ENCODE results near the gene DLX2. TPM values are rescaled to one million over a fixed set of nuclear protein-coding genes. Genes with fewer than 3 reads are reported as not detected.

DLX2 gene
- polyA plus RNA-seq, 3 donors, result 0.08 TPM; not detected in 2

GRCh38 chr2:172050479-172051125, 52.1 kb downstream of the DLX2 start:
- peaks cover 6% of the 10 kb centered on the region for H3K4me1 Mint-ChIP-seq
- H3K4me2 ChIP-seq (replicated peaks; ENCODE audit: extremely low read depth, low read length, poor library complexity, severe bottlenecking), result no peak overlapping the region
- no peak for DNase-seq
- no peaks in the 10 kb centered on the region for H3K79me2 ChIP-seq (ENCODE audit: insufficient read depth, low read length)
- no peak overlapping the region for H3K27ac Mint-ChIP-seq
- TF ChIP-seq CTCF (IDR thresholded peaks at IDR 0.05), result no peak
- no peaks in the 10 kb centered on the region for H4K20me1 ChIP-seq (ENCODE audit: insufficient read depth, low read length)
- H3K27me3 Mint-ChIP-seq (ENCODE audit: low read depth in 3 of 3), result no peaks in the 10 kb centered on the region
- no CpG with 5 or more reads among the region's 1 CpG for WGBS (ENCODE audit: insufficient coverage)
- no peak overlapping the region for H2AFZ ChIP-seq (ENCODE audit: insufficient read depth, low read depth, low read length, poor library complexity, severe bottlenecking)
- H3K4me3 Mint-ChIP-seq, result no peak overlapping the region
- H3K36me3 ChIP-seq (replicated peaks in 1 of 2; ENCODE audit: control insufficient read depth in 1 of 2, insufficient read depth in 2 of 2, low read length in 2 of 2), result no peaks in the 10 kb centered on the region
- H3K9ac ChIP-seq (ENCODE audit: insufficient read depth, low read length, poor library complexity, severe bottlenecking), result no peak overlapping the region
- H3K27ac ChIP-seq (ENCODE audit: low read depth in 1 of 2, low read length in 2 of 2), result no peak overlapping the region
- intact Hi-C loops (cut with micrococcal nuclease), result no loop called here
- H3K4me1 ChIP-seq (ENCODE audit: control insufficient read depth in 1 of 2, insufficient read depth in 2 of 2, low read length in 2 of 2), result no peaks in the 10 kb centered on the region
- H3K36me3 Mint-ChIP-seq, result no peaks in the 10 kb centered on the region
- no peaks in the 10 kb centered on the region for H3K9me3 Mint-ChIP-seq
- no peaks in the 10 kb centered on the region for H3K27me3 ChIP-seq (ENCODE audit: control insufficient read depth in 2 of 2, insufficient read depth in 2 of 2, low read length in 2 of 2)
- no peaks in the 10 kb centered on the region for H3K9me3 ChIP-seq (replicated peaks in 1 of 2; ENCODE audit: control insufficient read depth in 1 of 2, insufficient read depth in 1 of 2, low read length in 2 of 2)
- no peak overlapping the region for H3K4me3 ChIP-seq (replicated peaks in 1 of 3; ENCODE audit: low read depth in 2 of 3, low read length in 3 of 3)

GRCh38 chr2:172049567-172050120, 53.1 kb downstream of the DLX2 start:
- Mint-ChIP-seq H3K27me3 (ENCODE audit: low read depth in 3 of 3) (no peaks in the 10 kb centered on the region), H3K4me1 (peaks cover 6% of the 10 kb centered on the region), H3K27ac (no peak overlapping the region), H3K4me3 (no peak overlapping the region), H3K9me3 (no peaks in the 10 kb centered on the region), H3K36me3 (no peaks in the 10 kb centered on the region)
- no peak overlapping the region for H3K4me2 ChIP-seq (replicated peaks; ENCODE audit: extremely low read depth, low read length, poor library complexity, severe bottlenecking)
- no CpG with 5 or more reads among the region's 2 CpGs for WGBS (ENCODE audit: insufficient coverage)
- intact Hi-C loops (cut with micrococcal nuclease), result no loop called here
- no peaks in the 10 kb centered on the region for H3K36me3 ChIP-seq (replicated peaks in 1 of 2; ENCODE audit: control insufficient read depth in 1 of 2, insufficient read depth in 2 of 2, low read length in 2 of 2)
- H3K4me1 ChIP-seq (ENCODE audit: control insufficient read depth in 1 of 2, insufficient read depth in 2 of 2, low read length in 2 of 2), result no peaks in the 10 kb centered on the region
- TF ChIP-seq CTCF (IDR thresholded peaks at IDR 0.05), result no peak
- no peaks in the 10 kb centered on the region for H4K20me1 ChIP-seq (ENCODE audit: insufficient read depth, low read length)
- DNase-seq, result no peak
- no peaks in the 10 kb centered on the region for H3K79me2 ChIP-seq (ENCODE audit: insufficient read depth, low read length)
- H3K27ac ChIP-seq (ENCODE audit: low read depth in 1 of 2, low read length in 2 of 2), result no peak overlapping the region
- H3K9me3 ChIP-seq (replicated peaks in 1 of 2; ENCODE audit: control insufficient read depth in 1 of 2, insufficient read depth in 1 of 2, low read length in 2 of 2), result no peaks in the 10 kb centered on the region
- no peaks in the 10 kb centered on the region for H3K27me3 ChIP-seq (ENCODE audit: control insufficient read depth in 2 of 2, insufficient read depth in 2 of 2, low read length in 2 of 2)
- H2AFZ ChIP-seq (ENCODE audit: insufficient read depth, low read depth, low read length, poor library complexity, severe bottlenecking), result no peak overlapping the region
- no peak overlapping the region for H3K4me3 ChIP-seq (replicated peaks in 1 of 3; ENCODE audit: low read depth in 2 of 3, low read length in 3 of 3)
- H3K9ac ChIP-seq (ENCODE audit: insufficient read depth, low read length, poor library complexity, severe bottlenecking), result no peak overlapping the region

Other genes starting within 250 kb of the DLX2 start
- 1 to 10 TPM; 6.5 to 8.8 (median 7.0) TPM for gene SLC25A12, start 208.7 kb downstream of the DLX2 start, polyA plus RNA-seq
- gene HAT1, start 180.4 kb downstream of the DLX2 start, polyA plus RNA-seq, result 10 to 100 TPM; 16.9 to 63.3 (median 62.8) TPM
- gene METAP1D, start 102.9 kb downstream of the DLX2 start, polyA plus RNA-seq, result 1 to 10 TPM in 1 of 3 donors, under 1 TPM in 2; 0.37 to 1.7 (median 0.41) TPM
- gene DLX1, start 17.4 kb downstream of the DLX2 start, polyA plus RNA-seq, result under 1 TPM in 1 of 3 donors, not detected in 2; 0.05 TPM